ENCODE data around the gene WDPCP.

DNA sequence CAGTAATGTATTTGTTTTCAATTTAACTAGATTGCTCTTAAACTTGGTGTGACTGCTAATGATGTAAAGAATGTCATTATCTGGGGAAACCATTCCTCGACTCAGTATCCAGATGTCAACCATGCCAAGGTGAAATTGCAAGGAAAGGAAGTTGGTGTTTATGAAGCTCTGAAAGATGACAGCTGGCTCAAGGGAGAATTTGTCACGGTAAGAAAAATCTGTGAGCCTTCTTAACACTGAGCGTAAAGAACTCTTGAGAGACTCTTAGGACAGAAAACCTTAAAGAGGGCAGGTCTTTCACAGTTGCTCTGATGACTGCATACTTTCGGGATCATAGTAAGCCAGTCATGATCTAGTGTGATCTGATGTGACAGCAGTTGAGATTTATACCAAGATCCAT is 16.4 kb upstream of the WDPCP start:
- TF ChIP-seq, protein P1, sequence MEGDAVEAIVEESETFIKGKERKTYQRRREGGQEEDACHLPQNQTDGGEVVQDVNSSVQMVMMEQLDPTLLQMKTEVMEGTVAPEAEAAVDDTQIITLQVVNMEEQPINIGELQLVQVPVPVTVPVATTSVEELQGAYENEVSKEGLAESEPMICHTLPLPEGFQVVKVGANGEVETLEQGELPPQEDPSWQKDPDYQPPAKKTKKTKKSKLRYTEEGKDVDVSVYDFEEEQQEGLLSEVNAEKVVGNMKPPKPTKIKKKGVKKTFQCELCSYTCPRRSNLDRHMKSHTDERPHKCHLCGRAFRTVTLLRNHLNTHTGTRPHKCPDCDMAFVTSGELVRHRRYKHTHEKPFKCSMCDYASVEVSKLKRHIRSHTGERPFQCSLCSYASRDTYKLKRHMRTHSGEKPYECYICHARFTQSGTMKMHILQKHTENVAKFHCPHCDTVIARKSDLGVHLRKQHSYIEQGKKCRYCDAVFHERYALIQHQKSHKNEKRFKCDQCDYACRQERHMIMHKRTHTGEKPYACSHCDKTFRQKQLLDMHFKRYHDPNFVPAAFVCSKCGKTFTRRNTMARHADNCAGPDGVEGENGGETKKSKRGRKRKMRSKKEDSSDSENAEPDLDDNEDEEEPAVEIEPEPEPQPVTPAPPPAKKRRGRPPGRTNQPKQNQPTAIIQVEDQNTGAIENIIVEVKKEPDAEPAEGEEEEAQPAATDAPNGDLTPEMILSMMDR (IDR thresholded peaks at IDR 0.05; ENCODE audit: low read depth, low read length, poor library complexity, severe bottlenecking) = no peak
- no peak for TF ChIP-seq EZH2phosphoT487 (IDR thresholded peaks at IDR 0.05; ENCODE audit: borderline replicate concordance, low read length)
